Keratinocyte (primary cell): ENCODE measurements around the gene ARHGEF19.

Experiments
- EZH2 ChIP-seq: IDR thresholded peaks from one replicate; pipeline ENCODE4 v1.6.1; 2012; ENCODE audit warnings: inconsistent platforms, mild to moderate bottlenecking, low read length, moderate library complexity
- TF ChIP-seq, protein P1 (sequence below), 3 experiments: IDR thresholded peaks in 1 of 3; conservative IDR thresholded peaks in 1 of 3; optimal IDR thresholded peaks in 1 of 3; 2 replicates in 2 of 3; 3 replicates in 1 of 3; pipeline versions ENCODE3 to v1.5.1; 2011; ENCODE audit warnings: low read length in 3 of 3, mild to moderate bottlenecking in 3 of 3, moderate library complexity in 2 of 3, control low read depth in 1 of 3, inconsistent platforms in 1 of 3; ENCODE audit not compliant: insufficient read depth in 2 of 3; ENCODE audit errors: extremely low read depth in 1 of 3

DNA sequence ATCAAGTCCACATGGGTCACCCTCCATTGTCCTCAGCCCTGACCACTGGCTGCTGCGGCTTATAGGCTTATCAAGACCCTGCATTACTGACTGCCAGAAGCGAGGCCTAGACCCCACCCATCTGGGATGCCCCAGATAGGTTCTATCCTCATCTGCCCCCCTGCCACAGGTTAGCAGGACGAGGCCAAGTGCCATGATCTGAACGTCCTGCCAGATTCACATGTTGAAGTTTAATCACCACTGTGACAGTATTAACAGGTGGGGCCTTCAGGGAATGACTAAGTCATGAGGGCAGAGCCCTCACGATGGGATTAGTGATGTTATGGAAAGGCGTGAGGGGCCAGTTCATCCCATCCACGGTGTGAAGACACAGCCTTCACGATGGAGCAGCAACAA is 30.8 kb upstream of the ARHGEF19 start:
- TF ChIP-seq, protein P1, sequence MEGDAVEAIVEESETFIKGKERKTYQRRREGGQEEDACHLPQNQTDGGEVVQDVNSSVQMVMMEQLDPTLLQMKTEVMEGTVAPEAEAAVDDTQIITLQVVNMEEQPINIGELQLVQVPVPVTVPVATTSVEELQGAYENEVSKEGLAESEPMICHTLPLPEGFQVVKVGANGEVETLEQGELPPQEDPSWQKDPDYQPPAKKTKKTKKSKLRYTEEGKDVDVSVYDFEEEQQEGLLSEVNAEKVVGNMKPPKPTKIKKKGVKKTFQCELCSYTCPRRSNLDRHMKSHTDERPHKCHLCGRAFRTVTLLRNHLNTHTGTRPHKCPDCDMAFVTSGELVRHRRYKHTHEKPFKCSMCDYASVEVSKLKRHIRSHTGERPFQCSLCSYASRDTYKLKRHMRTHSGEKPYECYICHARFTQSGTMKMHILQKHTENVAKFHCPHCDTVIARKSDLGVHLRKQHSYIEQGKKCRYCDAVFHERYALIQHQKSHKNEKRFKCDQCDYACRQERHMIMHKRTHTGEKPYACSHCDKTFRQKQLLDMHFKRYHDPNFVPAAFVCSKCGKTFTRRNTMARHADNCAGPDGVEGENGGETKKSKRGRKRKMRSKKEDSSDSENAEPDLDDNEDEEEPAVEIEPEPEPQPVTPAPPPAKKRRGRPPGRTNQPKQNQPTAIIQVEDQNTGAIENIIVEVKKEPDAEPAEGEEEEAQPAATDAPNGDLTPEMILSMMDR (optimal IDR thresholded peaks at IDR 0.05 in 1 of 3, IDR thresholded peaks at IDR 0.05 in 1 of 3, conservative IDR thresholded peaks at IDR 0.05 in 1 of 3; ENCODE audit: extremely low read depth in 1 of 3, insufficient read depth in 2 of 3, low read length in 3 of 3) = no peak
- TF ChIP-seq EZH2 = no peak
